SK-N-SH treated with all-trans-retinoic acid at 6 μM for 48 hours (cell line): Measurements from ENCODE around the gene FHIP2A.

Source experiments
- ESRRG ChIP-seq: fragments of 250-450 bp; sonication (Bioruptor Pico); IDR thresholded peaks from 2 replicates; pipeline ENCODE4 v1.6.1; 2021; ENCODE audit warnings: mild to moderate bottlenecking
- OSR1 ChIP-seq: fragments of 250-450 bp; sonication (Bioruptor Pico); IDR thresholded peaks from 2 replicates; pipeline ENCODE4 v1.8.0; 2022; ENCODE audit warnings: moderate library complexity, mild to moderate bottlenecking, inconsistent platforms
- PPARA ChIP-seq: fragments of 250-450 bp; sonication (Bioruptor Pico); IDR thresholded peaks from 2 replicates; pipeline ENCODE4 v1.5.0; 2020; ENCODE audit warnings: mild to moderate bottlenecking, borderline replicate concordance
- RARB ChIP-seq: fragments of 250-450 bp; sonication (Bioruptor Pico); IDR thresholded peaks from 2 replicates; pipeline ENCODE4 v1.8.0; 2021; ENCODE audit warnings: mild to moderate bottlenecking, moderate library complexity
- SNAI2 ChIP-seq: fragments of 250-450 bp; sonication (Bioruptor Pico); IDR thresholded peaks from 2 replicates; pipeline ENCODE4 v1.5.0; 2020; ENCODE audit warnings: mild to moderate bottlenecking, moderate library complexity
- ZC3H10 ChIP-seq: fragments of 250-450 bp; sonication (Bioruptor Pico); IDR thresholded peaks from 2 replicates; pipeline ENCODE4 v1.5.1; 2021; ENCODE audit warnings: mild to moderate bottlenecking, moderate library complexity
- ZFP3 ChIP-seq: fragments of 250-450 bp; sonication (Bioruptor Pico); IDR thresholded peaks from 2 replicates; pipeline ENCODE4 v1.5.0; 2020; ENCODE audit warnings: mild to moderate bottlenecking, moderate library complexity
- ZFP30 ChIP-seq: fragments of 450-650 bp; formaldehyde crosslinking; IDR thresholded peaks from 2 replicates; pipeline ENCODE4 v1.5.0; 2022; ENCODE audit warnings: mild to moderate bottlenecking, moderate library complexity
- ZNF565 ChIP-seq: fragments of 450-650 bp; formaldehyde crosslinking; conservative IDR thresholded peaks from 2 replicates; pipeline ENCODE4 v1.5.0; 2020; ENCODE audit warnings: low read depth, mild to moderate bottlenecking, moderate library complexity
- TF ChIP-seq, protein P1 (sequence below): fragments of 250-450 bp; sonication (Bioruptor Pico); IDR thresholded peaks from 2 replicates; pipeline ENCODE4 v1.8.0; 2020; ENCODE audit warnings: mild to moderate bottlenecking, moderate library complexity, borderline replicate concordance
- TF ChIP-seq, protein P2 (sequence below): fragments of 250-450 bp; sonication (Bioruptor Pico); IDR thresholded peaks from 2 replicates; pipeline ENCODE4 v1.5.1; 2020; ENCODE audit warnings: low read depth, mild to moderate bottlenecking, moderate library complexity
- TF ChIP-seq, protein P3 (sequence below): fragments of 250-450 bp; sonication (Bioruptor Pico); IDR thresholded peaks from 2 replicates; pipeline ENCODE4 v1.5.1; 2021; ENCODE audit warnings: mild to moderate bottlenecking, moderate library complexity
- TF ChIP-seq, protein P4 (sequence below): fragments of 250-450 bp; sonication (Bioruptor Pico); IDR thresholded peaks from 2 replicates; pipeline ENCODE4 v1.5.0; 2020; ENCODE audit warnings: mild to moderate bottlenecking, moderate library complexity

DNA sequence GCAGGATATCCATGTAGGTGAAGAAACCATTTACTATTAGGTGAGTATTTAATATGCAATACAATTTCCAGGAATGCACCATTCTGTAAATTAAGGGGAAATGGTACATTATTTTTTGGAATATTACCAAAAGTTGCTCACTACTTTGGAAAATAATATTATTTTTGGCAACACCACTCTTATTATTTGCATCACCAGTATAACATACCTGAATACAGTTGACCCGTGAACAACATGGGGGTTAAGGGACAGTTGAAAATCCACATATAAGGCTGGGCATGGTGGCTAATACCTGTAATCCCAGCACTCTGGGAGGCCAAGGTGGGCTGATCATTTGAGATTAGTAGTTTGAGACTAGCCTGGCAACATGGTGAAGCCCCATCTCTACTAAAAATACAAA is 21.2 kb upstream of the FHIP2A start:
- no peak for TF ChIP-seq ESRRG (CRISPR knock-in tag)
- no peak for TF ChIP-seq SNAI2 (CRISPR knock-in tag)
- TF ChIP-seq RARB (CRISPR knock-in tag) = no peak
- TF ChIP-seq, protein P1, sequence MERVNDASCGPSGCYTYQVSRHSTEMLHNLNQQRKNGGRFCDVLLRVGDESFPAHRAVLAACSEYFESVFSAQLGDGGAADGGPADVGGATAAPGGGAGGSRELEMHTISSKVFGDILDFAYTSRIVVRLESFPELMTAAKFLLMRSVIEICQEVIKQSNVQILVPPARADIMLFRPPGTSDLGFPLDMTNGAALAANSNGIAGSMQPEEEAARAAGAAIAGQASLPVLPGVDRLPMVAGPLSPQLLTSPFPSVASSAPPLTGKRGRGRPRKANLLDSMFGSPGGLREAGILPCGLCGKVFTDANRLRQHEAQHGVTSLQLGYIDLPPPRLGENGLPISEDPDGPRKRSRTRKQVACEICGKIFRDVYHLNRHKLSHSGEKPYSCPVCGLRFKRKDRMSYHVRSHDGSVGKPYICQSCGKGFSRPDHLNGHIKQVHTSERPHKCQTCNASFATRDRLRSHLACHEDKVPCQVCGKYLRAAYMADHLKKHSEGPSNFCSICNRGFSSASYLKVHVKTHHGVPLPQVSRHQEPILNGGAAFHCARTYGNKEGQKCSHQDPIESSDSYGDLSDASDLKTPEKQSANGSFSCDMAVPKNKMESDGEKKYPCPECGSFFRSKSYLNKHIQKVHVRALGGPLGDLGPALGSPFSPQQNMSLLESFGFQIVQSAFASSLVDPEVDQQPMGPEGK (CRISPR knock-in tag) = no peak
- TF ChIP-seq, protein P2, sequence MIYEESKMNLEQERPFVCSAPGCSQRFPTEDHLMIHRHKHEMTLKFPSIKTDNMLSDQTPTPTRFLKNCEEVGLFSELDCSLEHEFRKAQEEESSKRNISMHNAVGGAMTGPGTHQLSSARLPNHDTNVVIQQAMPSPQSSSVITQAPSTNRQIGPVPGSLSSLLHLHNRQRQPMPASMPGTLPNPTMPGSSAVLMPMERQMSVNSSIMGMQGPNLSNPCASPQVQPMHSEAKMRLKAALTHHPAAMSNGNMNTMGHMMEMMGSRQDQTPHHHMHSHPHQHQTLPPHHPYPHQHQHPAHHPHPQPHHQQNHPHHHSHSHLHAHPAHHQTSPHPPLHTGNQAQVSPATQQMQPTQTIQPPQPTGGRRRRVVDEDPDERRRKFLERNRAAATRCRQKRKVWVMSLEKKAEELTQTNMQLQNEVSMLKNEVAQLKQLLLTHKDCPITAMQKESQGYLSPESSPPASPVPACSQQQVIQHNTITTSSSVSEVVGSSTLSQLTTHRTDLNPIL (CRISPR knock-in tag) = no peak
- TF ChIP-seq ZC3H10 (CRISPR knock-in tag) = no peak
- TF ChIP-seq ZNF565 = no peak
- no peak for TF ChIP-seq OSR1 (CRISPR knock-in tag)
- TF ChIP-seq, protein P3, sequence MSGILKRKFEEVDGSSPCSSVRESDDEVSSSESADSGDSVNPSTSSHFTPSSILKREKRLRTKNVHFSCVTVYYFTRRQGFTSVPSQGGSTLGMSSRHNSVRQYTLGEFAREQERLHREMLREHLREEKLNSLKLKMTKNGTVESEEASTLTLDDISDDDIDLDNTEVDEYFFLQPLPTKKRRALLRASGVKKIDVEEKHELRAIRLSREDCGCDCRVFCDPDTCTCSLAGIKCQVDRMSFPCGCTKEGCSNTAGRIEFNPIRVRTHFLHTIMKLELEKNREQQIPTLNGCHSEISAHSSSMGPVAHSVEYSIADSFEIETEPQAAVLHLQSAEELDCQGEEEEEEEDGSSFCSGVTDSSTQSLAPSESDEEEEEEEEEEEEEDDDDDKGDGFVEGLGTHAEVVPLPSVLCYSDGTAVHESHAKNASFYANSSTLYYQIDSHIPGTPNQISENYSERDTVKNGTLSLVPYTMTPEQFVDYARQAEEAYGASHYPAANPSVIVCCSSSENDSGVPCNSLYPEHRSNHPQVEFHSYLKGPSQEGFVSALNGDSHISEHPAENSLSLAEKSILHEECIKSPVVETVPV (CRISPR knock-in tag) = no peak
- TF ChIP-seq, protein P4, sequence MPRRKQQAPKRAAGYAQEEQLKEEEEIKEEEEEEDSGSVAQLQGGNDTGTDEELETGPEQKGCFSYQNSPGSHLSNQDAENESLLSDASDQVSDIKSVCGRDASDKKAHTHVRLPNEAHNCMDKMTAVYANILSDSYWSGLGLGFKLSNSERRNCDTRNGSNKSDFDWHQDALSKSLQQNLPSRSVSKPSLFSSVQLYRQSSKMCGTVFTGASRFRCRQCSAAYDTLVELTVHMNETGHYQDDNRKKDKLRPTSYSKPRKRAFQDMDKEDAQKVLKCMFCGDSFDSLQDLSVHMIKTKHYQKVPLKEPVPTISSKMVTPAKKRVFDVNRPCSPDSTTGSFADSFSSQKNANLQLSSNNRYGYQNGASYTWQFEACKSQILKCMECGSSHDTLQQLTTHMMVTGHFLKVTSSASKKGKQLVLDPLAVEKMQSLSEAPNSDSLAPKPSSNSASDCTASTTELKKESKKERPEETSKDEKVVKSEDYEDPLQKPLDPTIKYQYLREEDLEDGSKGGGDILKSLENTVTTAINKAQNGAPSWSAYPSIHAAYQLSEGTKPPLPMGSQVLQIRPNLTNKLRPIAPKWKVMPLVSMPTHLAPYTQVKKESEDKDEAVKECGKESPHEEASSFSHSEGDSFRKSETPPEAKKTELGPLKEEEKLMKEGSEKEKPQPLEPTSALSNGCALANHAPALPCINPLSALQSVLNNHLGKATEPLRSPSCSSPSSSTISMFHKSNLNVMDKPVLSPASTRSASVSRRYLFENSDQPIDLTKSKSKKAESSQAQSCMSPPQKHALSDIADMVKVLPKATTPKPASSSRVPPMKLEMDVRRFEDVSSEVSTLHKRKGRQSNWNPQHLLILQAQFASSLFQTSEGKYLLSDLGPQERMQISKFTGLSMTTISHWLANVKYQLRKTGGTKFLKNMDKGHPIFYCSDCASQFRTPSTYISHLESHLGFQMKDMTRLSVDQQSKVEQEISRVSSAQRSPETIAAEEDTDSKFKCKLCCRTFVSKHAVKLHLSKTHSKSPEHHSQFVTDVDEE = no peak
- TF ChIP-seq PPARA (CRISPR knock-in tag) = no peak
- no peak for TF ChIP-seq ZFP30
- no peak for TF ChIP-seq ZFP3 (CRISPR knock-in tag)
